ENCODE results near the gene DPY19L3.

DPY19L3 gene

GRCh38 chr19:32522967-32523366 is 117.4 kb downstream of the DPY19L3 start:
- DNase-seq: no peak

- no peak for DNase-seq
These were observed 121.3 kb downstream of the DPY19L3 start for GRCh38 chr19:32526895-32527294.

GRCh38 chr19:32530773-32531172 is 125.2 kb downstream of the DPY19L3 start:
- no peak for DNase-seq

- no peak for DNase-seq
These were observed 126.7 kb downstream of the DPY19L3 start for GRCh38 chr19:32532233-32532632.
